GM23248 (cell line): ENCODE results near the gene ENDOV.

Experiments used
- EZH2 ChIP-seq: fragments of 200-600 bp; sonication (generic); IDR thresholded peaks from 2 replicates; pipeline ENCODE4 v1.6.1; 2018; ENCODE audit warnings: antibody characterized with exemption, mild to moderate bottlenecking; ENCODE audit not compliant: insufficient read depth, poor library complexity, severe bottlenecking
- EZH2phosphoT487 ChIP-seq: fragments of 200-600 bp; sonication (generic); IDR thresholded peaks from 2 replicates; pipeline ENCODE4 v1.6.1; 2018; ENCODE audit warnings: antibody characterized with exemption, moderate library complexity, mild to moderate bottlenecking, low read depth; ENCODE audit not compliant: insufficient read depth

DNA sequence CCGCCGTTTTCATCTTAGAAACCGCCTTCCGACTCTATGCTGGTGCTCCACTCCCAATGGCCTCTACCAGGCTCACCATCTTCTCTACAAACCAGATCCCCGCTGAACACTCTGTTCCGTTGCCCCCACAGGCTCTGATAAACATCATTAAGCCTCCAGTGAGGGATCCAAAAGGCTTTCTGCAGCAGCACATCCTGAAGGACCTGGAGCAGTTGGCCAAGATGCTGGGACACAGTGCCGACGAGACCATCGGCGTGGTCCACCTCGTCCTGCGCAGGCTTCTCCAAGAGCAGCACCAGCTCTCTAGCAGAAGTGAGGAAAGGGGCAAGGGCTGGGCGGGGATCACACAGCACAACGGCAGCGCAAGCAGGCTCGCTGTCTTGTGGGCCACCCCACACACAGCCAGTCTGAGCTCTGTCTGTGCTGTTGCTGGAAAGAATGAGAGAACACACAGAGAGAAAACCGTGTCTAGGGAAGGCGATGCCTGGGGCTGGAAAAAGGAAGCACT is 33.5 kb upstream of the ENDOV start:
- TF ChIP-seq EZH2 (no peak), EZH2phosphoT487 (no peak)
